Adrenal gland (tissue), 5 donors: ENCODE data around the gene CDH15.

Source experiments
- POLR2A ChIP-seq, 2 donors: fragments of 450-650 bp; IDR thresholded peaks; one replicate each; pipeline ENCODE4 v1.6.1; 2017; ENCODE audit warnings: antibody characterized with exemption in 2 of 2, mild to moderate bottlenecking in 2 of 2, moderate library complexity in 1 of 2
- TF ChIP-seq, protein P1 (sequence below), 6 experiments: fragments of 450-650 bp in 4 of 6; fragments of 200-600 bp in 2 of 6; sonication (generic) in 1 of 6; IDR thresholded peaks; 1 replicate in 5 of 6; 2 replicates in 1 of 6; pipeline versions ENCODE4 v1.5.1 to v1.8.0; 2016 to 2021; ENCODE audit warnings: antibody characterized with exemption in 6 of 6, mild to moderate bottlenecking in 2 of 6, moderate library complexity in 1 of 6
- donor health status: DM: no; HTN: no; CAD: no.

DNA sequence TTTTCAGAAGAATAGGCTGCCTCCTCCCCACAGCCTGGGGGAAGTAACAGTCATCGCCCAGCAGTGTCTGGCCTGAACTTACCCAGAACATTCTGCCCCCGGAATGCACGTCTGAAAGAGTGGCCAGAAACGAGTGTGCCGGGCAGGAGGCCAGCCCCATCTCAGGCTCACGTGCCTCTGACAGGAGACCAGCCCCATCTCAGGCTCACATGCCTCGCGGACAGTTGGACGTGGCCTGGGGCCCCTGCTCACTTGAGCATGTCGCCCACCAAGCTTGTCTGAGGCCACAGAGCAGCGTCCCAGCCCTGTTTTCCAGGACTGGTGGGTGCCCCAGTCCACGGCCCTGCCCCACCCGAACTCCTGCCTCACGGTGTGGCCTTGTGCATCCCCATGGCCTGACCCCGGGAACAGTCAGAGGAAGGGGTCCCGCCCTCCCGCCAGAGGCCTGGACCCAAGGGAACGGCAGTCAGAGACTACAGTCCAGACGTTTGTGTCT lies 16.3 kb upstream of the CDH15 start:
- TF ChIP-seq, protein P1, sequence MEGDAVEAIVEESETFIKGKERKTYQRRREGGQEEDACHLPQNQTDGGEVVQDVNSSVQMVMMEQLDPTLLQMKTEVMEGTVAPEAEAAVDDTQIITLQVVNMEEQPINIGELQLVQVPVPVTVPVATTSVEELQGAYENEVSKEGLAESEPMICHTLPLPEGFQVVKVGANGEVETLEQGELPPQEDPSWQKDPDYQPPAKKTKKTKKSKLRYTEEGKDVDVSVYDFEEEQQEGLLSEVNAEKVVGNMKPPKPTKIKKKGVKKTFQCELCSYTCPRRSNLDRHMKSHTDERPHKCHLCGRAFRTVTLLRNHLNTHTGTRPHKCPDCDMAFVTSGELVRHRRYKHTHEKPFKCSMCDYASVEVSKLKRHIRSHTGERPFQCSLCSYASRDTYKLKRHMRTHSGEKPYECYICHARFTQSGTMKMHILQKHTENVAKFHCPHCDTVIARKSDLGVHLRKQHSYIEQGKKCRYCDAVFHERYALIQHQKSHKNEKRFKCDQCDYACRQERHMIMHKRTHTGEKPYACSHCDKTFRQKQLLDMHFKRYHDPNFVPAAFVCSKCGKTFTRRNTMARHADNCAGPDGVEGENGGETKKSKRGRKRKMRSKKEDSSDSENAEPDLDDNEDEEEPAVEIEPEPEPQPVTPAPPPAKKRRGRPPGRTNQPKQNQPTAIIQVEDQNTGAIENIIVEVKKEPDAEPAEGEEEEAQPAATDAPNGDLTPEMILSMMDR (IDR thresholded peaks at IDR 0.05): no peak
- no peak for TF ChIP-seq POLR2A (IDR thresholded peaks at IDR 0.05)
